Fibroblast of skin of back (primary cell): Measurements from ENCODE around the gene RABGGTB.
"Not testable (repeated sequence)": the region's sequence is repeated elsewhere in the genome, so short reads cannot be mapped to it uniquely, and the experiment has no call there.

Source experiments
- DNase-seq: peaks from one replicate; pipeline ENCODE4 v3.0.0-alpha.2; 2013

The RABGGTB gene

GRCh38 chr1:75796376-75797272 is 10.6 kb downstream of the RABGGTB start, which contains the start of gene MSH4:
Gene MSH4, plus strand, starts transcription at chr1:75796882. Its CDS starts 104 bp downstream, at chr1:75796986.
- DNase-seq = no peak

- no peak for DNase-seq
These were observed 11.2 kb downstream of the RABGGTB start for GRCh38 chr1:75797273-75797588.

- DNase-seq = no peak
These were observed 11.7 kb downstream of the RABGGTB start for GRCh38 chr1:75797606-75798216.

GRCh38 chr1:75801480-75801879 is 15.4 kb downstream of the RABGGTB start:
- DNase-seq = not testable (repeated sequence)

- DNase-seq = no peak
These were observed 22.9 kb downstream of the RABGGTB start for GRCh38 chr1:75808921-75809320.

GRCh38 chr1:75810113-75810512 is 24.1 kb downstream of the RABGGTB start:
- not testable (repeated sequence) for DNase-seq

- DNase-seq = peak; percentile 81
These were observed 25.3 kb downstream of the RABGGTB start for GRCh38 chr1:75811211-75811981.

GRCh38 chr1:75812065-75812464 is 26.0 kb downstream of the RABGGTB start:
- DNase-seq = no peak

GRCh38 chr1:75823596-75823995 is 37.5 kb downstream of the RABGGTB start:
- not testable (repeated sequence) for DNase-seq

GRCh38 chr1:75836528-75837100 is 50.6 kb downstream of the RABGGTB start:
- no peak for DNase-seq

- no peak for DNase-seq
These were observed 52.0 kb downstream of the RABGGTB start for GRCh38 chr1:75838079-75838478.

GRCh38 chr1:75841421-75841820 is 55.4 kb downstream of the RABGGTB start:
- no peak for DNase-seq
